Fibroblast of lung (primary cell): Measurements from ENCODE around the gene LRP8. TPM values are rescaled to one million over a fixed set of nuclear protein-coding genes. Genes with fewer than 3 reads are reported as not detected.

Source experiments
- DNase-seq, 2 donors: peaks; one replicate each; pipeline versions ENCODE4 v3.0.0 to v3.0.0-alpha.2; 2010; ENCODE audit warnings: low read depth in 2 of 2
- H2AFZ ChIP-seq: 2 replicates; pipeline ENCODE4 v1.5.1; 2012; ENCODE audit warnings: low read length, control low read depth, inconsistent platforms
- H3K27ac ChIP-seq: 2 replicates; pipeline ENCODE4 v1.5.1; 2011; ENCODE audit warnings: low read length, control low read depth; ENCODE audit not compliant: insufficient read depth
- H3K27me3 ChIP-seq: 2 replicates; pipeline ENCODE4 v1.5.1; 2011; ENCODE audit warnings: mild to moderate bottlenecking, low read length; ENCODE audit not compliant: control insufficient read depth, insufficient read depth
- H3K36me3 ChIP-seq: 2 replicates; pipeline ENCODE4 v1.5.1; 2011; ENCODE audit warnings: low read length; ENCODE audit not compliant: control insufficient read depth, insufficient read depth
- H3K4me1 ChIP-seq: 2 replicates; pipeline ENCODE4 v1.5.1; 2011; ENCODE audit warnings: low read length; ENCODE audit not compliant: control insufficient read depth, insufficient read depth; ENCODE audit errors: extremely low read depth
- H3K4me2 ChIP-seq: 2 replicates; pipeline ENCODE4 v1.5.1; 2011; ENCODE audit warnings: low read length, control low read depth; ENCODE audit not compliant: insufficient read depth; ENCODE audit errors: extremely low read depth
- H3K4me3 ChIP-seq, 4 experiments: fragments of 200-600 bp in 1 of 4; sonication (generic) in 1 of 4; replicated peaks in 1 of 4; 2 replicates each; pipeline ENCODE4 v1.5.1; 2011 to 2016; ENCODE audit warnings: low read length in 4 of 4, low read depth in 3 of 4, mild to moderate bottlenecking in 3 of 4, control low read depth in 2 of 4, inconsistent platforms in 1 of 4, mixed read lengths in 1 of 4; ENCODE audit not compliant: insufficient read depth in 1 of 4; ENCODE audit errors: control extremely low read depth in 1 of 4
- H3K79me2 ChIP-seq: 2 replicates; pipeline ENCODE4 v1.5.1; 2012; ENCODE audit warnings: mild to moderate bottlenecking, low read length, inconsistent platforms; ENCODE audit not compliant: control insufficient read depth, insufficient read depth
- H3K9ac ChIP-seq: 2 replicates; pipeline ENCODE4 v1.5.1; 2011; ENCODE audit warnings: mild to moderate bottlenecking, low read length, control low read depth; ENCODE audit not compliant: insufficient read depth
- H3K9me3 ChIP-seq: 2 replicates; pipeline ENCODE4 v1.5.1; 2012; ENCODE audit warnings: low read depth, low read length; ENCODE audit not compliant: control insufficient read depth, insufficient read depth
- H4K20me1 ChIP-seq: 2 replicates; pipeline ENCODE4 v1.5.1; 2011; ENCODE audit warnings: low read length; ENCODE audit not compliant: control insufficient read depth, insufficient read depth; ENCODE audit errors: extremely low read depth
- CTCF ChIP-seq, 2 donors: IDR thresholded peaks in 1 of 2; conservative IDR thresholded peaks in 1 of 2; 1 replicate in 1 of 2; 2 replicates in 1 of 2; pipeline ENCODE4 v1.5.1; 2011 to 2012; ENCODE audit warnings: low read length in 2 of 2, control low read depth in 1 of 2, inconsistent platforms in 1 of 2, low read depth in 1 of 2, mild to moderate bottlenecking in 1 of 2
- EZH2 ChIP-seq: IDR thresholded peaks from 2 replicates; pipeline ENCODE4 v1.5.1; 2012; ENCODE audit warnings: low read length, control low read depth, mild to moderate bottlenecking; ENCODE audit errors: missing control alignments
- polyA plus RNA-seq, 2 donors: library from polyadenylated mRNA; depleted of rRNA in 1 of 2; stranded (reverse) in 1 of 2; unstranded in 1 of 2; fragments of >200 nt; gene quantifications; 2 replicates each; pipeline ENCODE4 v1.2.1, GENCODE V29; 2011 to 2012; ENCODE audit warnings: missing spikeins in 1 of 2
- total RNA-seq: library from RNA; depleted of rRNA; stranded (reverse); fragments of >200 nt; gene quantifications from 2 replicates; pipeline ENCODE4 v1.2.1, GENCODE V29; 2014

LRP8 gene
- total and polyA plus RNA-seq, 2 donors (not counting 1 experiment from before 2014, with no cell fraction given) = 8.4 to 10.3 TPM

DNA sequence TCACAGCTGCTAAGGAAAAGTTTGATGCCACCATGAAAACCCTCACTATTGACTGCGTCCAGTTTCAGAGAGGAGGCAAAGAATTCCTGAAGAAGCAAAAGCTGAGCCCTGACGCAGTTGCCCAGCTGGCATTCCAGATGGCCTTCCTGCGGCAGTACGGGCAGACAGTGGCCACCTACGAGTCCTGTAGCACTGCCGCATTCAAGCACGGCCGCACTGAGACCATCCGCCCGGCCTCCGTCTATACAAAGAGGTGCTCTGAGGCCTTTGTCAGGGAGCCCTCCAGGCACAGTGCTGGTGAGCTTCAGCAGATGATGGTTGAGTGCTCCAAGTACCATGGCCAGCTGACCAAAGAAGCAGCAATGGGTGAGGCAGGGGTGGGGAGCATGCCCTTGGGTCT lies 116.9 kb downstream of the LRP8 start:
- TF ChIP-seq CTCF (conservative IDR thresholded peaks at IDR 0.05 in 1 of 2, IDR thresholded peaks at IDR 0.05 in 1 of 2; ENCODE audit: low read depth in 1 of 2, low read length in 2 of 2) = no peak
- no peak for TF ChIP-seq EZH2
- no peak overlapping the region for H2AFZ ChIP-seq
- H3K4me1 ChIP-seq = no peaks in the 10 kb centered on the region
- H3K36me3 ChIP-seq = peaks cover 22% of the 10 kb centered on the region
- no peaks in the 10 kb centered on the region for H3K9me3 ChIP-seq
- no peaks in the 10 kb centered on the region for H4K20me1 ChIP-seq
- no peaks in the 10 kb centered on the region for H3K27me3 ChIP-seq
- no peak overlapping the region for H3K9ac ChIP-seq
- no peak overlapping the region for H3K4me3 ChIP-seq
- no peak overlapping the region for H3K27ac ChIP-seq
- H3K4me2 ChIP-seq = no peak overlapping the region
- no peaks in the 10 kb centered on the region for H3K79me2 ChIP-seq
- DNase-seq = no peak

DNA sequence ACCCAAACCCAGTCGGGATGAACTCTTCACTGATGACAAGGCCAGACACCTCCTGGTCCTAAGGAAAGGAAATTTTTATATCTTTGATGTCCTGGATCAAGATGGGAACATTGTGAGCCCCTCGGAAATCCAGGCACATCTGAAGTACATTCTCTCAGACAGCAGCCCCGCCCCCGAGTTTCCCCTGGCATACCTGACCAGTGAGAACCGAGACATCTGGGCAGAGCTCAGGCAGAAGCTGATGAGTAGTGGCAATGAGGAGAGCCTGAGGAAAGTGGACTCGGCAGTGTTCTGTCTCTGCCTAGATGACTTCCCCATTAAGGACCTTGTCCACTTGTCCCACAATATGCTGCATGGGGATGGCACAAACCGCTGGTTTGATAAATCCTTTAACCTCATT lies 117.5 kb downstream of the LRP8 start:
- H3K9ac ChIP-seq = no peak overlapping the region
- no peak for DNase-seq
- H3K4me2 ChIP-seq = no peak overlapping the region
- no peak overlapping the region for H2AFZ ChIP-seq
- H3K4me1 ChIP-seq = no peaks in the 10 kb centered on the region
- no peak overlapping the region for H3K27ac ChIP-seq
- no peak overlapping the region for H3K4me3 ChIP-seq
- no peak for TF ChIP-seq CTCF (conservative IDR thresholded peaks at IDR 0.05 in 1 of 2, IDR thresholded peaks at IDR 0.05 in 1 of 2; ENCODE audit: low read depth in 1 of 2, low read length in 2 of 2)
- no peak for TF ChIP-seq EZH2
- H3K9me3 ChIP-seq = no peaks in the 10 kb centered on the region
- H3K79me2 ChIP-seq = no peaks in the 10 kb centered on the region
- H4K20me1 ChIP-seq = no peaks in the 10 kb centered on the region
- no peaks in the 10 kb centered on the region for H3K27me3 ChIP-seq
- peaks cover 20% of the 10 kb centered on the region for H3K36me3 ChIP-seq

DNA sequence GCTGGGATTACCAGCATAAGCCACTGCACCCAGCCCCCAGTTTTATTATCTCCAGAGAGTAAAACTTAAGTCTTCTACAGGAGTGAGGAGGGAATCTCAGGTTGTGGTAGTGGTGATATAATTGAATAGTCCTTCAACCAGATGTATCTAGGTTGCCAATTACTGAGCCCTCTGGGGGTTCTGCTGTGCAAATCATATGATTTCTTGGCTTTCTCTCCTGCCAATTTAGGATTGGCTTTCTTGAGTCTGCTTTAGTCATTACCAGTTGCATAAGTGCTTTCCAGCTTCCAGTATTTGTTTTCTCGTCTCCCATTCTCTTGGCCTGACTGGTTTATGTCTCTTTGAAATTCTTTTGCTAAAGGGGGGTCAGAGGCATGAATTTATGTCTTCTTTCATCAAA lies 120.1 kb downstream of the LRP8 start:
- Histone ChIP-seq H4K20me1 (no peaks in the 10 kb centered on the region), H3K9ac (no peak overlapping the region), H3K4me1 (no peaks in the 10 kb centered on the region), H3K27me3 (no peaks in the 10 kb centered on the region), H2AFZ (no peak overlapping the region), H3K4me3 (no peak overlapping the region), H3K36me3 (peaks cover 15% of the 10 kb centered on the region), H3K27ac (no peak overlapping the region), H3K79me2 (no peaks in the 10 kb centered on the region), H3K9me3 (no peaks in the 10 kb centered on the region), H3K4me2 (no peak overlapping the region)
- no peak for DNase-seq
- TF ChIP-seq CTCF (conservative IDR thresholded peaks at IDR 0.05 in 1 of 2, IDR thresholded peaks at IDR 0.05 in 1 of 2; ENCODE audit: low read depth in 1 of 2, low read length in 2 of 2) = no peak
- TF ChIP-seq EZH2 = no peak
